GM12878 (cell line): ENCODE data around the gene PRKG1. TPM values are rescaled to one million over a fixed set of nuclear protein-coding genes. Genes with fewer than 3 reads are reported as not detected.

Experiments used
- ATAC-seq: fragments of 200-7000 bp; cut with Tn5 transposase; 3 replicates; pipeline ENCODE4 v1.9.1; 2020; ENCODE audit warnings: mild to moderate bottlenecking, moderate library complexity
- BruUV-seq: library from RNA; stranded (reverse); fragments of 400-500 nt; replicated peaks from 2 replicates; lab custom pipeline; 2021; lab: Mats Ljungman, UMichigan
- CTCF ChIA-PET: fragments of 300-600 bp; sonication (Branson Sonifier 250); formaldehyde crosslinking; extraction: SDS; loops from one replicate; lab custom pipeline; 2021; ENCODE audit warnings: inconsistent platforms; lab: Yijun Ruan, JAX
- POLR2A ChIA-PET: fragments of 350-600 bp; formaldehyde crosslinking; extraction: SDS; loops from one replicate; lab custom pipeline; 2021; ENCODE audit warnings: inconsistent platforms; lab: Charles Lee
- RAD21 ChIA-PET: fragments of 300-600 bp; sonication (Branson Sonifier 250); formaldehyde crosslinking; loops from one replicate; lab custom pipeline; 2023; ENCODE audit warnings: antibody characterized with exemption; ENCODE audit not compliant: unreplicated experiment; lab: Charles Lee
- SMC1A ChIA-PET: fragments of 300-600 bp; sonication (Branson Sonifier 250); formaldehyde crosslinking; loops from one replicate; lab custom pipeline; 2023; ENCODE audit not compliant: unreplicated experiment, uncharacterized antibody; lab: Charles Lee
- DNase-seq: peaks from one replicate; pipeline ENCODE4 v3.0.0-alpha.2; 2011; ENCODE audit warnings: low read depth, low spot score
- FAIRE-seq: peaks from 3 replicates; lab custom pipeline; 2011; peaks lifted over from hg19 to GRCh38; lab: Jason Lieb, UNC
- H2AFZ ChIP-seq: 2 replicates; pipeline ENCODE4 v1.6.0; 2011; ENCODE audit warnings: low read depth, low read length, control low read depth; ENCODE audit not compliant: control insufficient read depth
- H3K27ac ChIP-seq: 2 replicates; pipeline ENCODE4 v1.5.1; 2011; ENCODE audit warnings: control low read depth; ENCODE audit not compliant: control insufficient read depth, insufficient read depth
- H3K27me3 ChIP-seq, 2 experiments: replicated peaks in 1 of 2; 2 replicates each; pipeline versions ENCODE4 v1.6.0 to v1.6.1; 2011; ENCODE audit warnings: low read length in 1 of 2; ENCODE audit not compliant: control insufficient read depth in 2 of 2, insufficient read depth in 2 of 2
- H3K36me3 ChIP-seq, 2 experiments: 2 replicates each; pipeline ENCODE4 v1.5.1; 2011; ENCODE audit warnings: low read length in 1 of 2; ENCODE audit not compliant: control insufficient read depth in 2 of 2, insufficient read depth in 2 of 2
- H3K4me1 ChIP-seq: 2 replicates; pipeline ENCODE4 v1.6.1; 2011; ENCODE audit warnings: mild to moderate bottlenecking, low read length, moderate library complexity, mixed read lengths; ENCODE audit not compliant: control insufficient read depth, insufficient read depth
- H3K4me2 ChIP-seq: 2 replicates; pipeline ENCODE4 v1.6.0; 2011; ENCODE audit warnings: control low read depth; ENCODE audit not compliant: control insufficient read depth, insufficient read depth
- H3K4me3 ChIP-seq: fragments of 200-600 bp; sonication (generic); 2 replicates; pipeline ENCODE4 v1.5.1; 2016
- H3K79me2 ChIP-seq: 2 replicates; pipeline ENCODE4 v1.6.0; 2011; ENCODE audit warnings: low read length; ENCODE audit not compliant: control insufficient read depth, insufficient read depth
- H3K9ac ChIP-seq: 2 replicates; pipeline ENCODE4 v1.8.0; 2011; ENCODE audit warnings: low read length, control low read depth, mixed read lengths; ENCODE audit not compliant: control insufficient read depth, insufficient read depth
- H3K9me3 ChIP-seq: replicated peaks from 3 replicates; pipeline ENCODE4 v1.5.1; 2011; ENCODE audit warnings: mild to moderate bottlenecking, low read length; ENCODE audit not compliant: control insufficient read depth, insufficient read depth
- H4K20me1 ChIP-seq: 2 replicates; pipeline ENCODE4 v1.6.0; 2011; ENCODE audit not compliant: control insufficient read depth, insufficient read depth
- ASH2L ChIP-seq: fragments of 300-600, 200-600 bp; sonication (generic); IDR thresholded peaks from 2 replicates; pipeline ENCODE4 v1.6.1; 2017; ENCODE audit warnings: low read depth, mild to moderate bottlenecking, borderline replicate concordance
- BACH1 ChIP-seq: fragments of 450-650 bp; IDR thresholded peaks from 2 replicates; pipeline ENCODE4 v1.6.1; 2017; ENCODE audit warnings: mild to moderate bottlenecking, borderline replicate concordance
- BCL3 ChIP-seq: IDR thresholded peaks from 2 replicates; pipeline ENCODE4 v1.6.1; 2011; ENCODE audit warnings: borderline replicate concordance, low read depth, mild to moderate bottlenecking, moderate library complexity, low read length; ENCODE audit not compliant: insufficient read depth, poor library complexity, severe bottlenecking
- HCFC1 ChIP-seq: fragments of 150-350 bp; IDR thresholded peaks from 2 replicates; pipeline ENCODE4 v1.6.1; 2014; ENCODE audit warnings: low read length
- KAT2A ChIP-seq: conservative IDR thresholded peaks from 2 replicates; pipeline ENCODE4 v1.6.1; 2011; ENCODE audit warnings: low read depth, low read length; ENCODE audit not compliant: control insufficient read depth
- NR2C1 ChIP-seq: fragments of 450-650 bp; IDR thresholded peaks from 2 replicates; pipeline ENCODE4 v1.6.1; 2017; ENCODE audit warnings: antibody characterized with exemption, mild to moderate bottlenecking, moderate library complexity
- SRF ChIP-seq, 2 experiments: IDR thresholded peaks; 2 replicates each; pipeline ENCODE4 v1.6.1; 2011; ENCODE audit warnings: low read depth in 2 of 2, low read length in 2 of 2, mild to moderate bottlenecking in 1 of 2, moderate library complexity in 1 of 2
- TARDBP ChIP-seq: IDR thresholded peaks from 2 replicates; pipeline ENCODE4 v1.6.1; 2016; ENCODE audit warnings: borderline replicate concordance
- TCF12 ChIP-seq: IDR thresholded peaks from 2 replicates; pipeline ENCODE4 v1.6.1; 2011; ENCODE audit warnings: low read depth, mild to moderate bottlenecking, low read length
- ZSCAN29 ChIP-seq: fragments of 450-650 bp; IDR thresholded peaks from 2 replicates; pipeline ENCODE4 v1.6.1; 2017; ENCODE audit warnings: mild to moderate bottlenecking, moderate library complexity
- WGBS: methylation state at CpG from one replicate; pipeline ENCODE4 v1.1.6; 2016; ENCODE audit warnings: low lambda C conversion rate; ENCODE audit not compliant: insufficient replicate concordance, insufficient coverage; ENCODE audit errors: missing lambda C conversion rate; 5-methylcytosine and 5-hydroxymethylcytosine counted together
- in situ Hi-C: fragments of 300-500 bp; cut with MboI; formaldehyde crosslinking; loops from 9 replicates; pipeline ENCODE4 v1.14.3; 2018; ENCODE audit warnings: mixed read lengths
- intact Hi-C: fragments of 100-400 bp; cut with micrococcal nuclease; formaldehyde crosslinking; loops from one replicate; pipeline ENCODE4 v1.14.2; 2022; ENCODE audit not compliant: unreplicated experiment
- microRNA counts: library from miRNA; unstranded; fragments of <30 nt; microRNA quantifications from one replicate; lab custom pipeline; 2016
- microRNA-seq: library from miRNA; unstranded; fragments of <30 nt; microRNA quantifications from one replicate; pipeline ENCODE4, GENCODE V29; 2018
- polyA plus RNA-seq, 11 experiments: library from polyadenylated mRNA; depleted of rRNA in 4 of 11; unstranded in 6 of 11; stranded (reverse) in 5 of 11; fragments of >200 nt; fragmentation: Nextera tagmentation in 4 of 11; fragmentation: Illumina TruSeq in 1 of 11; extraction: Ambion mirVana in 4 of 11; extraction: Trizol in 1 of 11; gene quantifications; 1 replicate in 1 of 11; 2 replicates in 10 of 11; pipeline versions ENCODE4 v1.2.1 to v1.2.3, GENCODE V29; 2011 to 2016; ENCODE audit warnings: inconsistent platforms in 2 of 11, missing spikeins in 2 of 11, low read depth in 1 of 11
- small RNA-seq: library from RNA; depleted of rRNA; stranded (forward); fragments of <200 nt; gene quantifications from one replicate; pipeline ENCODE3, GENCODE V24; 2014
- total RNA-seq, 4 experiments: library from RNA; depleted of rRNA in 3 of 4; stranded (reverse); fragments of >200 nt in 3 of 4; fragmentation: Illumina TruSeq in 1 of 4; extraction: Trizol in 1 of 4; gene quantifications; 2 replicates each; pipeline versions ENCODE4 v1.2.1 to v1.2.3, GENCODE V29; 2013 to 2021
- TF ChIP-seq, protein P1 (sequence below): fragments of 450-650 bp; IDR thresholded peaks from 2 replicates; pipeline ENCODE4 v1.6.1; 2017; ENCODE audit warnings: low read depth, mild to moderate bottlenecking, moderate library complexity

The PRKG1 gene
- total and polyA plus RNA-seq, 10 of the 15 experiments (the other 5 are each of a cell fraction or from before 2014, with no cell fraction given), result 0.04 to 0.05 TPM; not detected in 8

DNA sequence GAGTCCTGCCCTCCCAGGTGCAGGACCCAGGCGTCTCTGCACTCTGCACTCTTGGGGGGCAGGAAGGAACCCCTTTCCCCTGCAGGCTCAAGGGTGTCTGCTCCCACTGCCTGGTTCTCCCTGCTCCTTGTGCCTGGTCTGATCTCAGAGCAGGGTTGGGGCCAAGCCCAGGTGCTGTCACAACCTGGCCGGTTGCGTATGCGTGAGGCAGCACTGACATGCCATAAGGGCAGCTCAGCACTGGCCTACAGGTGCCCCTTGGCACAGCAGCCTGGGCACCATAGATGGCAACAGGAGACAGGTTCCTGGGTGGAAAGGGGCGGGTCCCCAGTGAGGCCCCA, 1273.0 kb downstream of the PRKG1 start:
- Histone ChIP-seq H2AFZ (no peak overlapping the region), H3K4me2 (no peak overlapping the region), H3K4me1 (no peaks in the 10 kb centered on the region), H3K9me3 (no peaks in the 10 kb centered on the region), H3K27ac (no peak overlapping the region), H3K79me2 (no peaks in the 10 kb centered on the region), H3K9ac (no peak overlapping the region), H3K36me3 (no peaks in the 10 kb centered on the region), H3K27me3 (no peaks in the 10 kb centered on the region), H4K20me1 (no peaks in the 10 kb centered on the region), H3K4me3 (no peak overlapping the region)
- ChIA-PET CTCF (no interaction called here), RAD21 (no interaction called here), POLR2A (no interaction called here), SMC1A (no interaction called here)
- WGBS, result 60% methylated on average over 5 of the region's 5 CpGs
- ATAC-seq (no peak), DNase-seq (no peak), FAIRE-seq (no peak)
- in situ Hi-C loops (no loop called here), intact Hi-C loops (no loop called here)
- BruUV-seq, result no TSS peak
- TF ChIP-seq NR2C1 (no peak), BACH1 (no peak), ZSCAN29 (no peak), BCL3 (no peak), ASH2L (no peak), SRF (IDR thresholded peaks at IDR 0.05; ENCODE audit: low read depth in 2 of 2, low read length in 2 of 2) (no peak), KAT2A (no peak), TARDBP (no peak), TCF12 (no peak), HCFC1 (no peak)
- TF ChIP-seq, protein P1, sequence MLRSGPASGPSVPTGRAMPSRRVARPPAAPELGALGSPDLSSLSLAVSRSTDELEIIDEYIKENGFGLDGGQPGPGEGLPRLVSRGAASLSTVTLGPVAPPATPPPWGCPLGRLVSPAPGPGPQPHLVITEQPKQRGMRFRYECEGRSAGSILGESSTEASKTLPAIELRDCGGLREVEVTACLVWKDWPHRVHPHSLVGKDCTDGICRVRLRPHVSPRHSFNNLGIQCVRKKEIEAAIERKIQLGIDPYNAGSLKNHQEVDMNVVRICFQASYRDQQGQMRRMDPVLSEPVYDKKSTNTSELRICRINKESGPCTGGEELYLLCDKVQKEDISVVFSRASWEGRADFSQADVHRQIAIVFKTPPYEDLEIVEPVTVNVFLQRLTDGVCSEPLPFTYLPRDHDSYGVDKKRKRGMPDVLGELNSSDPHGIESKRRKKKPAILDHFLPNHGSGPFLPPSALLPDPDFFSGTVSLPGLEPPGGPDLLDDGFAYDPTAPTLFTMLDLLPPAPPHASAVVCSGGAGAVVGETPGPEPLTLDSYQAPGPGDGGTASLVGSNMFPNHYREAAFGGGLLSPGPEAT, result no peak

MicroRNAs encoded within 50 kb of the gene (microRNA counts, 767-probe panel; counts per million panel counts)
- 784 counts per million, percentile 18 among the panel's probes with 10 or more counts for microRNA hsa-miR-605 (lab: Ali Mortazavi, UCI)

Small RNA genes lying within 50 kb of the gene (microRNA-seq; reads per million reads assigned to microRNA genes)
- gene MIR605, result not detected

Small RNA genes lying within 50 kb of the gene (small RNA-seq; reads per million reads assigned to genes)
- gene MIR605, result not detected

Other genes starting within 250 kb of the PRKG1 start
- gene A1CF, start 188.9 kb upstream of the PRKG1 start, total RNA-seq (2014; rRNA removed), result not detected in 2 replicates
- gene A1CF, start 188.9 kb upstream of the PRKG1 start, total RNA-seq (2014; rRNA removed; fragmentation: Illumina TruSeq; extraction: Trizol), result not detected in 2 replicates
- gene A1CF, start 188.9 kb upstream of the PRKG1 start, total RNA-seq (2021), result 0.08 and 0.10 TPM in 2 replicates
- gene A1CF, start 188.9 kb upstream of the PRKG1 start, polyA plus RNA-seq (2011; rRNA removed), result not detected in 2 replicates
- not detected in 2 replicates for gene A1CF, start 188.9 kb upstream of the PRKG1 start, polyA plus RNA-seq (2014; fragmentation: Illumina TruSeq; extraction: Trizol)
- not detected for gene A1CF, start 188.9 kb upstream of the PRKG1 start, polyA plus RNA-seq (2014; fragmentation: Nextera tagmentation; extraction: Ambion mirVana)
- gene A1CF, start 188.9 kb upstream of the PRKG1 start, polyA plus RNA-seq (2014; rRNA removed), result not detected in 2 replicates
- gene A1CF, start 188.9 kb upstream of the PRKG1 start, polyA plus RNA-seq (2016; fragmentation: Nextera tagmentation; extraction: Ambion mirVana), result not detected